B cell (primary cell): ENCODE data around the gene TECTB. TPM values are rescaled to one million over a fixed set of nuclear protein-coding genes. Genes with fewer than 3 reads are reported as not detected.

Experiments used
- ATAC-seq: fragments of 200-7000 bp; cut with Tn5 transposase; one replicate; pipeline ENCODE4 v1.10.0; 2021; ENCODE audit warnings: low read depth, mild to moderate bottlenecking, moderate number of reproducible peaks, moderate library complexity
- CTCF ChIA-PET: fragments of 350-600 bp; sonication (Branson Sonifier 250); formaldehyde crosslinking; loops from one replicate; lab custom pipeline; 2021; ENCODE audit warnings: antibody characterized with exemption, inconsistent platforms; lab: Charles Lee
- POLR2A ChIA-PET: fragments of 350-600 bp; sonication (Branson Sonifier 250); formaldehyde crosslinking; loops from one replicate; lab custom pipeline; 2021; ENCODE audit warnings: antibody characterized with exemption; lab: Charles Lee
- DNase-seq: peaks from one replicate; pipeline ENCODE4 v3.0.0; 2013
- H2AFZ ChIP-seq: 2 replicates; pipeline ENCODE4 v1.6.1; 2012; ENCODE audit warnings: mild to moderate bottlenecking, low read depth, low read length; ENCODE audit not compliant: insufficient read depth, poor library complexity, severe bottlenecking
- H3K27ac ChIP-seq, 2 donors: 1 replicate in 1 of 2; 2 replicates in 1 of 2; pipeline ENCODE4 v1.5.1; 2012 to 2013; ENCODE audit warnings: low read length in 2 of 2, mild to moderate bottlenecking in 2 of 2, moderate library complexity in 1 of 2
- H3K27me3 ChIP-seq, 4 experiments: fragments of 200-600 bp in 1 of 4; sonication (generic) in 1 of 4; replicated peaks in 1 of 4; 1 replicate in 2 of 4; 2 replicates in 2 of 4; pipeline versions ENCODE4 v1.6.1 to v1.7.0; 2013 to 2016; ENCODE audit warnings: low read length in 3 of 4, mild to moderate bottlenecking in 2 of 4, mixed read lengths in 1 of 4, moderate library complexity in 1 of 4; ENCODE audit not compliant: insufficient read depth in 4 of 4, control insufficient read depth in 3 of 4; ENCODE audit errors: control extremely low read depth in 1 of 4
- H3K36me3 ChIP-seq, 2 experiments: replicated peaks in 1 of 2; 1 replicate in 1 of 2; 2 replicates in 1 of 2; pipeline versions ENCODE4 v1.6.1 to v1.7.1; 2013; ENCODE audit warnings: low read length in 1 of 2; ENCODE audit not compliant: insufficient read depth in 2 of 2, control insufficient read depth in 1 of 2; ENCODE audit errors: control extremely low read depth in 1 of 2, extremely low read depth in 1 of 2
- H3K4me1 ChIP-seq, 2 donors: fragments of 200-600 bp in 1 of 2; sonication (generic) in 1 of 2; 1 replicate in 1 of 2; 2 replicates in 1 of 2; pipeline versions ENCODE4 v1.5.1 to v1.6.1; 2013 to 2017; ENCODE audit warnings: low read length in 2 of 2; ENCODE audit not compliant: control insufficient read depth in 2 of 2, insufficient read depth in 2 of 2
- H3K4me2 ChIP-seq: replicated peaks from 2 replicates; pipeline ENCODE3; 2012; ENCODE audit warnings: mild to moderate bottlenecking, low read depth, low read length; ENCODE audit not compliant: poor library complexity, severe bottlenecking
- H3K4me3 ChIP-seq, 5 experiments: fragments of 200-600 bp in 1 of 5; sonication (generic) in 1 of 5; 1 replicate in 3 of 5; 2 replicates in 2 of 5; pipeline versions ENCODE4 v1.5.1 to v1.7.0; 2011 to 2016; ENCODE audit warnings: low read length in 4 of 5, mild to moderate bottlenecking in 4 of 5, low read depth in 2 of 5, control low read depth in 1 of 5, moderate library complexity in 1 of 5; ENCODE audit not compliant: insufficient read depth in 1 of 5; ENCODE audit errors: control extremely low read depth in 1 of 5, extremely low read depth in 1 of 5
- H3K79me2 ChIP-seq: fragments of 200-600 bp; sonication (generic); one replicate; pipeline ENCODE4 v1.6.0; 2016; ENCODE audit warnings: low read length; ENCODE audit not compliant: control insufficient read depth, insufficient read depth
- H3K9ac ChIP-seq: fragments of 200-600 bp; sonication (generic); 2 replicates; pipeline ENCODE4 v1.6.1; 2017; ENCODE audit warnings: mild to moderate bottlenecking, low read length, moderate library complexity
- H3K9me3 ChIP-seq, 3 donors: one replicate each; pipeline versions ENCODE4 v1.6.1 to v1.7.1; 2013; ENCODE audit warnings: low read length in 2 of 3; ENCODE audit not compliant: control insufficient read depth in 2 of 3, insufficient read depth in 1 of 3; ENCODE audit errors: control extremely low read depth in 1 of 3
- H4K20me1 ChIP-seq: 2 replicates; pipeline ENCODE4 v1.6.0; 2012; ENCODE audit warnings: mild to moderate bottlenecking, low read length; ENCODE audit not compliant: insufficient read depth, control insufficient read depth, poor library complexity, severe bottlenecking
- H3K27ac Mint-ChIP-seq: one replicate; pipeline ENCODE4 v1.8.0; 2021; ENCODE audit warnings: mixed read lengths
- H3K27me3 Mint-ChIP-seq: one replicate; pipeline ENCODE4 v1.8.0; 2021; ENCODE audit warnings: mixed read lengths
- H3K4me1 Mint-ChIP-seq: one replicate; pipeline ENCODE4 v1.8.0; 2021; ENCODE audit warnings: mixed read lengths
- H3K4me3 Mint-ChIP-seq: one replicate; pipeline ENCODE4 v1.8.0; 2021; ENCODE audit warnings: mixed read lengths
- H3K9me3 Mint-ChIP-seq: one replicate; pipeline ENCODE4 v1.8.0; 2022; ENCODE audit warnings: mixed read lengths; ENCODE audit not compliant: insufficient read depth
- CTCF ChIP-seq: fragments of 200-600 bp; IDR thresholded peaks from one replicate; pipeline ENCODE4 v1.8.0; 2022; ENCODE audit warnings: antibody characterized with exemption, mild to moderate bottlenecking
- EZH2 ChIP-seq: IDR thresholded peaks from 2 replicates; pipeline ENCODE4 v1.6.1; 2012; ENCODE audit warnings: borderline replicate concordance, low read depth, mild to moderate bottlenecking, moderate library complexity, low read length; ENCODE audit not compliant: insufficient read depth, poor library complexity, severe bottlenecking
- WGBS: methylation state at CpG from one replicate; pipeline ENCODE4 v1.1.5; 2013; ENCODE audit warnings: missing lambda C conversion rate; ENCODE audit not compliant: insufficient coverage; 5-methylcytosine and 5-hydroxymethylcytosine counted together
- intact Hi-C: fragments of 100-400 bp; cut with micrococcal nuclease; formaldehyde crosslinking; loops from one replicate; pipeline ENCODE4 v1.10.0; 2022
- polyA plus RNA-seq: library from polyadenylated mRNA; depleted of rRNA; stranded (reverse); fragments of >200 nt; gene quantifications from 2 replicates; pipeline ENCODE4 v1.2.3, GENCODE V29; 2012
- total RNA-seq, 2 donors: library from RNA; stranded (reverse); fragments of 120-200 nt in 1 of 2; gene quantifications; 1 replicate in 1 of 2; 2 replicates in 1 of 2; pipeline versions ENCODE4 v1.2.3 to v1.2.4, GENCODE V29; 2013 to 2022

TECTB gene
- total and polyA plus RNA-seq, 2 donors (not counting 1 experiment from before 2014, with no cell fraction given) = not detected

- Histone ChIP-seq H3K9me3 (peaks cover 0 to 19% (median 12%) of the 10 kb centered on the region in 3 donors), H3K27ac (no peak overlapping the region), H3K4me3 (no peak overlapping the region), H3K27me3 (no peaks in the 10 kb centered on the region), H3K4me1 (peaks cover 10 to 24% of the 10 kb centered on the region in 2 donors), H3K79me2 (no peaks in the 10 kb centered on the region), H4K20me1 (no peaks in the 10 kb centered on the region), H2AFZ (no peak overlapping the region), H3K9ac (no peak overlapping the region), H3K4me2 (no peak overlapping the region), H3K36me3 (no peaks in the 10 kb centered on the region)
- Mint-ChIP-seq H3K4me1 (peaks cover 26% of the 10 kb centered on the region), H3K27ac (no peak overlapping the region), H3K4me3 (no peak overlapping the region), H3K9me3 (peaks cover 12% of the 10 kb centered on the region), H3K27me3 (peaks cover 1% of the 10 kb centered on the region)
- no peak for DNase-seq
- ATAC-seq = no peak
- WGBS = no CpG with 5 or more reads among the region's 4 CpGs
- TF ChIP-seq EZH2 (no peak), CTCF (no peak)
- CTCF ChIA-PET = no interaction called here
- POLR2A ChIA-PET = no interaction called here
- intact Hi-C loops = no loop called here
Observed at GRCh38 chr10:112235920-112236319, 47.3 kb upstream of the TECTB start.

GRCh38 chr10:112236486-112236885, 46.7 kb upstream of the TECTB start:
- Histone ChIP-seq H3K27me3 (no peaks in the 10 kb centered on the region), H3K27ac (no peak overlapping the region), H3K36me3 (no peaks in the 10 kb centered on the region), H3K4me3 (no peak overlapping the region), H3K9me3 (peaks cover 0 to 19% (median 12%) of the 10 kb centered on the region in 3 donors), H4K20me1 (no peaks in the 10 kb centered on the region), H3K79me2 (no peaks in the 10 kb centered on the region), H3K4me1 (peaks cover 10 to 19% of the 10 kb centered on the region in 2 donors), H2AFZ (no peak overlapping the region), H3K4me2 (no peak overlapping the region), H3K9ac (no peak overlapping the region)
- WGBS = 100% methylated on average over 2 of the region's 3 CpGs
- no peak for ATAC-seq
- Mint-ChIP-seq H3K9me3 (peaks cover 18% of the 10 kb centered on the region), H3K4me3 (no peak overlapping the region), H3K4me1 (peaks cover 20% of the 10 kb centered on the region), H3K27me3 (peaks cover 7% of the 10 kb centered on the region), H3K27ac (no peak overlapping the region)
- intact Hi-C loops = no loop called here
- no peak for DNase-seq
- no peak for TF ChIP-seq CTCF
- ChIA-PET POLR2A (no interaction called here), CTCF (no interaction called here)
